ENCODE measurements around the gene FAM181A.

FAM181A gene

GRCh38 chr14:93903342-93904184 lies 23.6 kb upstream of the FAM181A start:
- DNase-seq (ENCODE audit: low read depth) = no peak

- no peak for DNase-seq (ENCODE audit: low read depth)
Measured at GRCh38 chr14:93905623-93906022, 21.5 kb upstream of the FAM181A start.

GRCh38 chr14:93906341-93907329 lies 20.5 kb upstream of the FAM181A start:
- DNase-seq (ENCODE audit: low read depth) = peak; percentile 9

GRCh38 chr14:93909429-93910128 lies 17.6 kb upstream of the FAM181A start:
- DNase-seq (ENCODE audit: low read depth) = no peak

GRCh38 chr14:93911975-93912615 lies 15.0 kb upstream of the FAM181A start:
- no peak for DNase-seq (ENCODE audit: low read depth)

- DNase-seq (ENCODE audit: low read depth) = no peak
Measured at GRCh38 chr14:93912782-93913181, 14.4 kb upstream of the FAM181A start.

GRCh38 chr14:93914278-93914677 lies 12.9 kb upstream of the FAM181A start:
- DNase-seq (ENCODE audit: low read depth) = no peak

- no peak for DNase-seq (ENCODE audit: low read depth)
Measured at GRCh38 chr14:93915070-93915705, 12.0 kb upstream of the FAM181A start.

GRCh38 chr14:93915800-93916199 lies 11.3 kb upstream of the FAM181A start:
- no peak for DNase-seq (ENCODE audit: low read depth)

GRCh38 chr14:93916498-93916897 lies 10.6 kb upstream of the FAM181A start:
- no peak for DNase-seq (ENCODE audit: low read depth)

- no peak for DNase-seq (ENCODE audit: low read depth)
Measured at GRCh38 chr14:93917141-93917540, 10.0 kb upstream of the FAM181A start.

- no peak for DNase-seq (ENCODE audit: low read depth)
Measured at GRCh38 chr14:93921001-93921806, 5.9 kb upstream of the FAM181A start.

GRCh38 chr14:93923626-93924025 lies 3.5 kb upstream of the FAM181A start:
- DNase-seq (ENCODE audit: low read depth) = no peak

- DNase-seq (ENCODE audit: low read depth) = no peak
Measured at GRCh38 chr14:93924592-93925355, 2.4 kb upstream of the FAM181A start.

GRCh38 chr14:93925374-93925895 lies 1.7 kb upstream of the FAM181A start:
- no peak for DNase-seq (ENCODE audit: low read depth)

GRCh38 chr14:93926245-93926872 lies 785 bp upstream of the FAM181A start:
- DNase-seq (ENCODE audit: low read depth) = no peak

GRCh38 chr14:93927800-93928145 lies 629 bp downstream of the FAM181A start:
- DNase-seq (ENCODE audit: low read depth) = no peak

GRCh38 chr14:93928184-93929047 lies 1.3 kb downstream of the FAM181A start:
- DNase-seq (ENCODE audit: low read depth) = no peak
